Right lobe of liver (tissue), 4 donors: ENCODE results near the gene TOX3.

ENCODE experiments used
- POLR2A ChIP-seq: fragments of 450-650 bp; IDR thresholded peaks from one replicate; pipeline ENCODE4 v1.6.1; 2017; ENCODE audit warnings: antibody characterized with exemption, mild to moderate bottlenecking
- TF ChIP-seq, protein P1 (sequence below), 4 donors: fragments of 200-600 bp in 3 of 4; fragments of 450-650 bp in 1 of 4; IDR thresholded peaks; one replicate each; pipeline versions ENCODE4 v1.5.1 to v1.8.0; 2016 to 2022; ENCODE audit warnings: antibody characterized with exemption in 4 of 4, mild to moderate bottlenecking in 2 of 4
- donor health status: DM: no; HTN: no; CAD: no.
- donor health status: DM: no; HTN: no; CAD: no.
- donor health status: DM: no; HTN: yes; CAD: no.

DNA sequence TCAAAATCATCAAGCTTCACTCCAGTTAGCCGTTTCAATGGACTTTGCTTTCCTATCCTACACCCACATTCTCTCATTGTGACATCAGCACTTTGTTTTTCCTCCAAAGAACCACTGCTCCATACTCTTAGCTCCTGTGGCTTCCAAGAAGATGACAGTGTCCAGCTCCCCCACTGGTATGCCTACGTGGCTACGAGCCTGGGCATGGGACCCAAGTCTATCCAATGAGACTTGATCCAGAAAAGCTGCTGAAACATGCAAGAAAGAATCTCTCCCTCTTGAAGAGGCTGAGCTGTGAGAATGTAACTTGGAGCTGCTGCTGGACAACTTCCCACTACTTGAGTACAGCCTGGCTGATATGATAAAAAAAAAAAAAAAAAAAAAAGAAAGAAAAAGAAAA lies 9.4 kb downstream of the TOX3 start:
- TF ChIP-seq, protein P1, sequence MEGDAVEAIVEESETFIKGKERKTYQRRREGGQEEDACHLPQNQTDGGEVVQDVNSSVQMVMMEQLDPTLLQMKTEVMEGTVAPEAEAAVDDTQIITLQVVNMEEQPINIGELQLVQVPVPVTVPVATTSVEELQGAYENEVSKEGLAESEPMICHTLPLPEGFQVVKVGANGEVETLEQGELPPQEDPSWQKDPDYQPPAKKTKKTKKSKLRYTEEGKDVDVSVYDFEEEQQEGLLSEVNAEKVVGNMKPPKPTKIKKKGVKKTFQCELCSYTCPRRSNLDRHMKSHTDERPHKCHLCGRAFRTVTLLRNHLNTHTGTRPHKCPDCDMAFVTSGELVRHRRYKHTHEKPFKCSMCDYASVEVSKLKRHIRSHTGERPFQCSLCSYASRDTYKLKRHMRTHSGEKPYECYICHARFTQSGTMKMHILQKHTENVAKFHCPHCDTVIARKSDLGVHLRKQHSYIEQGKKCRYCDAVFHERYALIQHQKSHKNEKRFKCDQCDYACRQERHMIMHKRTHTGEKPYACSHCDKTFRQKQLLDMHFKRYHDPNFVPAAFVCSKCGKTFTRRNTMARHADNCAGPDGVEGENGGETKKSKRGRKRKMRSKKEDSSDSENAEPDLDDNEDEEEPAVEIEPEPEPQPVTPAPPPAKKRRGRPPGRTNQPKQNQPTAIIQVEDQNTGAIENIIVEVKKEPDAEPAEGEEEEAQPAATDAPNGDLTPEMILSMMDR (IDR thresholded peaks at IDR 0.05), result no peak
- no peak for TF ChIP-seq POLR2A
